Ecto neural progenitor cell (in vitro differentiated cells): Measurements from ENCODE around the gene EFEMP2.
"Not testable (repeated sequence)": the region's sequence is repeated elsewhere in the genome, so short reads cannot be mapped to it uniquely, and the experiment has no call there.

Source experiments
- DNase-seq: peaks from one replicate; pipeline ENCODE4 v3.0.0-alpha.2; 2018; ENCODE audit warnings: low spot score

The EFEMP2 gene

GRCh38 chr11:65854852-65855837, 17.5 kb downstream of the EFEMP2 start:
- DNase-seq, result peak; percentile 37

- peak; percentile 40 for DNase-seq
Measured at GRCh38 chr11:65854161-65854592, 18.4 kb downstream of the EFEMP2 start.

GRCh38 chr11:65853246-65853979, 19.2 kb downstream of the EFEMP2 start:
- DNase-seq, result peak; percentile 40

GRCh38 chr11:65852508-65853245, 19.9 kb downstream of the EFEMP2 start:
- peak; percentile 34 for DNase-seq

- no peak for DNase-seq
Measured at GRCh38 chr11:65851811-65852507, 20.6 kb downstream of the EFEMP2 start.

- no peak for DNase-seq
Measured at GRCh38 chr11:65851083-65851579, 21.5 kb downstream of the EFEMP2 start.

- no peak for DNase-seq
Measured at GRCh38 chr11:65850217-65851082, 22.1 kb downstream of the EFEMP2 start.

GRCh38 chr11:65849771-65850216, 22.8 kb downstream of the EFEMP2 start:
- no peak for DNase-seq

- DNase-seq, result no peak
Measured at GRCh38 chr11:65849366-65849765, 23.2 kb downstream of the EFEMP2 start.

GRCh38 chr11:65848693-65849092, 23.9 kb downstream of the EFEMP2 start:
- not testable (repeated sequence) for DNase-seq

- DNase-seq, result no peak
Measured at GRCh38 chr11:65847746-65848145, 24.9 kb downstream of the EFEMP2 start.

- DNase-seq, result no peak
Measured at GRCh38 chr11:65844231-65844872, 28.2 kb downstream of the EFEMP2 start.

- DNase-seq, result no peak
Measured at GRCh38 chr11:65843811-65844210, 28.8 kb downstream of the EFEMP2 start.

GRCh38 chr11:65842144-65842543, 30.5 kb downstream of the EFEMP2 start:
- no peak for DNase-seq

GRCh38 chr11:65834202-65834601, 38.4 kb downstream of the EFEMP2 start:
- DNase-seq, result no peak

- DNase-seq, result peak; percentile 98
Measured at GRCh38 chr11:65833297-65834030, 39.1 kb downstream of the EFEMP2 start, which contains the start of gene SNX32. Gene SNX32, plus strand, starts transcription at chr11:65833963. Its CDS starts 103 bp downstream, at chr11:65834066.

- DNase-seq, result not testable (repeated sequence)
Measured at GRCh38 chr11:65832231-65832630, 40.4 kb downstream of the EFEMP2 start.

- no peak for DNase-seq
Measured at GRCh38 chr11:65829459-65829858, 43.1 kb downstream of the EFEMP2 start.
